Measurements from ENCODE around the gene CD2AP.

GRCh38 chr6:47520282-47520681, 42.7 kb downstream of the CD2AP start:
- TF ChIP-seq TAF1 (IDR thresholded peaks at IDR 0.05; ENCODE audit: low read depth, low read length) (no peak), POLR2AphosphoS5 (IDR thresholded peaks at IDR 0.05; ENCODE audit: low read depth, low read length) (no peak), POLR2A (IDR thresholded peaks at IDR 0.05; ENCODE audit: low read depth, low read length) (no peak), PAX5 (IDR thresholded peaks at IDR 0.05; ENCODE audit: insufficient read depth, low read length, severe bottlenecking) (no peak), SPI1 (IDR thresholded peaks at IDR 0.05; ENCODE audit: low read depth, low read length) (no peak), POU2F2 (IDR thresholded peaks at IDR 0.05; ENCODE audit: low read depth, low read length) (no peak)

All from GM12891 (cell line).